H1 (cell line): Measurements from ENCODE around the gene OR10H5. TPM values are rescaled to one million over a fixed set of nuclear protein-coding genes. Genes with fewer than 3 reads are reported as not detected.

Experiments
- CTCF ChIA-PET: fragments of 300-600 bp; sonication (Branson Sonifier 250); formaldehyde crosslinking; loops from one replicate; lab custom pipeline; 2021; ENCODE audit not compliant: partially characterized antibody; lab: Charles Lee
- POLR2A ChIA-PET: fragments of 300-600 bp; sonication (Branson Sonifier 250); formaldehyde crosslinking; loops from one replicate; lab custom pipeline; 2021; ENCODE audit warnings: inconsistent platforms; ENCODE audit not compliant: partially characterized antibody; lab: Charles Lee
- DNase-seq, 2 experiments: peaks; one replicate each; pipeline versions ENCODE4 v3.0.0 to v3.0.0-alpha.2; 2010 to 2022; ENCODE audit warnings: low spot score in 2 of 2, low read depth in 1 of 2, mixed read lengths in 1 of 2
- FAIRE-seq: peaks from 2 replicates; lab custom pipeline; 2011; peaks lifted over from hg19 to GRCh38; lab: Jason Lieb, UNC
- H2AFZ ChIP-seq: 2 replicates; pipeline ENCODE4 v1.8.1; 2012; ENCODE audit warnings: low read length, inconsistent platforms
- H2AK5ac ChIP-seq: 2 replicates; pipeline ENCODE4 v1.6.1; 2013; ENCODE audit warnings: low read depth, low read length
- H2BK120ac ChIP-seq: replicated peaks from 2 replicates; pipeline ENCODE3; 2013; ENCODE audit warnings: low read depth, low read length, inconsistent platforms
- H2BK12ac ChIP-seq: 2 replicates; pipeline ENCODE4 v1.6.1; 2013; ENCODE audit warnings: low read depth, low read length
- H2BK15ac ChIP-seq: 2 replicates; pipeline ENCODE4 v1.6.1; 2013; ENCODE audit warnings: low read length
- H2BK20ac ChIP-seq: 2 replicates; pipeline ENCODE4 v1.6.1; 2013; ENCODE audit warnings: low read length
- H2BK5ac ChIP-seq: 2 replicates; pipeline ENCODE4 v1.6.1; 2013; ENCODE audit warnings: low read depth, low read length
- H3K14ac ChIP-seq: 2 replicates; pipeline ENCODE4 v1.6.1; 2013; ENCODE audit warnings: inconsistent platforms; ENCODE audit not compliant: insufficient read length
- H3K18ac ChIP-seq: 2 replicates; pipeline ENCODE4 v1.6.1; 2013; ENCODE audit warnings: low read length; ENCODE audit errors: extremely low read depth
- H3K23ac ChIP-seq: 2 replicates; pipeline ENCODE4 v1.6.1; 2013; ENCODE audit warnings: inconsistent platforms; ENCODE audit not compliant: insufficient read length
- H3K23me2 ChIP-seq: 2 replicates; pipeline ENCODE4 v1.6.1; 2013; ENCODE audit warnings: low read depth, low read length
- H3K27ac ChIP-seq: 2 replicates; pipeline ENCODE4 v1.6.1; 2011; ENCODE audit warnings: low read depth, low read length, inconsistent platforms
- H3K27me3 ChIP-seq, 4 experiments: replicated peaks in 1 of 4; 1 replicate in 1 of 4; 2 replicates in 3 of 4; pipeline versions ENCODE4 v1.6.1 to v1.8.1; 2011 to 2013; ENCODE audit warnings: low read length in 3 of 4, mild to moderate bottlenecking in 3 of 4, inconsistent platforms in 2 of 4, mixed read lengths in 2 of 4, moderate library complexity in 1 of 4; ENCODE audit not compliant: control insufficient read depth in 3 of 4, insufficient read depth in 3 of 4; ENCODE audit errors: extremely low read depth in 1 of 4
- H3K36me3 ChIP-seq, 4 experiments: 2 replicates each; pipeline versions ENCODE4 v1.6.1 to v1.8.1; 2011 to 2013; ENCODE audit warnings: mild to moderate bottlenecking in 4 of 4, low read length in 3 of 4, moderate library complexity in 2 of 4, control low read depth in 1 of 4, inconsistent platforms in 1 of 4; ENCODE audit not compliant: insufficient read depth in 4 of 4, control insufficient read depth in 2 of 4
- H3K4ac ChIP-seq: replicated peaks from 2 replicates; pipeline ENCODE3; 2013; ENCODE audit warnings: low read length, low read depth, mixed read lengths, inconsistent platforms; ENCODE audit not compliant: insufficient read length
- H3K4me1 ChIP-seq, 4 experiments: replicated peaks in 1 of 4; 1 replicate in 1 of 4; 2 replicates in 3 of 4; pipeline versions ENCODE4 v1.6.1 to v1.8.1; 2011 to 2013; ENCODE audit warnings: low read length in 3 of 4, inconsistent platforms in 2 of 4, mixed read lengths in 1 of 4; ENCODE audit not compliant: insufficient read depth in 4 of 4, control insufficient read depth in 3 of 4
- H3K4me2 ChIP-seq, 2 experiments: 2 replicates each; pipeline versions ENCODE4 v1.6.1 to v1.8.1; 2011 to 2013; ENCODE audit warnings: low read depth in 2 of 2, low read length in 2 of 2, control low read depth in 1 of 2, inconsistent platforms in 1 of 2, mild to moderate bottlenecking in 1 of 2; ENCODE audit not compliant: insufficient read depth in 1 of 2
- H3K4me3 ChIP-seq, 4 experiments: fragments of 200-600, 300-600 bp in 1 of 4; sonication (generic), shearing (Covaris generic), sonication (Bioruptor Twin) in 1 of 4; 2 replicates each; pipeline versions ENCODE4 v1.5.1 to v1.8.1; 2011 to 2016; ENCODE audit warnings: low read length in 4 of 4, low read depth in 3 of 4, control low read depth in 2 of 4, inconsistent platforms in 2 of 4, mild to moderate bottlenecking in 2 of 4, mixed read lengths in 1 of 4, moderate library complexity in 1 of 4; ENCODE audit not compliant: insufficient read depth in 2 of 4; ENCODE audit errors: extremely low read depth in 1 of 4
- H3K56ac ChIP-seq: replicated peaks from 2 replicates; pipeline ENCODE3; 2013; ENCODE audit warnings: low read depth, mild to moderate bottlenecking, mixed read lengths, low read length, inconsistent platforms; ENCODE audit not compliant: insufficient read length
- H3K79me1 ChIP-seq: 2 replicates; pipeline ENCODE4 v1.6.1; 2013; ENCODE audit warnings: low read depth, low read length, control low read depth
- H3K79me2 ChIP-seq, 2 experiments: 2 replicates each; pipeline versions ENCODE4 v1.6.1 to v1.8.1; 2012 to 2013; ENCODE audit warnings: low read length in 2 of 2, mild to moderate bottlenecking in 2 of 2, inconsistent platforms in 1 of 2; ENCODE audit not compliant: insufficient read depth in 2 of 2, control insufficient read depth in 1 of 2
- H3K9ac ChIP-seq, 4 experiments: replicated peaks in 1 of 4; 1 replicate in 1 of 4; 2 replicates in 3 of 4; pipeline versions ENCODE4 v1.6.1 to v1.8.1; 2011 to 2013; ENCODE audit warnings: low read depth in 3 of 4, low read length in 3 of 4, control low read depth in 2 of 4, mild to moderate bottlenecking in 2 of 4, moderate library complexity in 2 of 4, inconsistent platforms in 1 of 4; ENCODE audit errors: extremely low read depth in 1 of 4
- H3K9me3 ChIP-seq, 2 experiments: 2 replicates each; pipeline versions ENCODE4 v1.6.1 to v1.8.1; 2012 to 2013; ENCODE audit warnings: mild to moderate bottlenecking in 2 of 2, moderate library complexity in 2 of 2, control low read depth in 1 of 2, inconsistent platforms in 1 of 2, low read depth in 1 of 2, low read length in 1 of 2, mixed read lengths in 1 of 2; ENCODE audit not compliant: insufficient read depth in 2 of 2
- H4K20me1 ChIP-seq, 2 experiments: replicated peaks in 1 of 2; 2 replicates each; pipeline versions ENCODE3 to v1.8.1; 2011 to 2013; ENCODE audit warnings: inconsistent platforms in 2 of 2, low read length in 2 of 2, mild to moderate bottlenecking in 1 of 2; ENCODE audit not compliant: insufficient read depth in 2 of 2, control insufficient read depth in 1 of 2
- H4K5ac ChIP-seq: 2 replicates; pipeline ENCODE4 v1.6.1; 2013; ENCODE audit warnings: low read length, low read depth, mixed read lengths, inconsistent platforms; ENCODE audit not compliant: insufficient read length
- H4K8ac ChIP-seq: 2 replicates; pipeline ENCODE4 v1.8.0; 2013; ENCODE audit warnings: mild to moderate bottlenecking, moderate library complexity, low read length, inconsistent platforms; ENCODE audit not compliant: insufficient read depth; ENCODE audit errors: extremely low read depth
- H4K91ac ChIP-seq: replicated peaks from 2 replicates; pipeline ENCODE3; 2013; ENCODE audit warnings: low read length, mixed read lengths, inconsistent platforms; ENCODE audit not compliant: insufficient read length
- E2F6 ChIP-seq: IDR thresholded peaks from 2 replicates; pipeline ENCODE4 v1.6.1; 2012; ENCODE audit warnings: inconsistent platforms
- GTF2F1 ChIP-seq: IDR thresholded peaks from 2 replicates; pipeline ENCODE4 v1.6.1; 2012; ENCODE audit warnings: low read depth, low read length, improper control_type of control experiment, borderline replicate concordance
- JUN ChIP-seq: IDR thresholded peaks from 2 replicates; pipeline ENCODE4 v1.6.1; 2011; ENCODE audit warnings: low read depth, mild to moderate bottlenecking, improper control_type of control experiment, low read length
- NANOG ChIP-seq: IDR thresholded peaks from 2 replicates; pipeline ENCODE4 v1.6.1; 2011; ENCODE audit warnings: low read length, low read depth, mild to moderate bottlenecking, inconsistent platforms; ENCODE audit not compliant: insufficient read depth, poor library complexity, severe bottlenecking
- PHF8 ChIP-seq: fragments of 200-600 bp; sonication (generic); conservative IDR thresholded peaks from 2 replicates; pipeline ENCODE4 v1.7.1; 2012; ENCODE audit warnings: low read depth, mild to moderate bottlenecking, inconsistent platforms, low read length, moderate library complexity
- POLR2AphosphoS5 ChIP-seq: IDR thresholded peaks from 2 replicates; pipeline ENCODE4 v1.6.1; 2011; ENCODE audit warnings: low read depth, low read length
- SUZ12 ChIP-seq: fragments of 200-600 bp; sonication (generic); IDR thresholded peaks from 2 replicates; pipeline ENCODE4 v1.6.1; 2012; ENCODE audit warnings: mild to moderate bottlenecking, inconsistent platforms, low read length, moderate library complexity, mixed read lengths
- TEAD4 ChIP-seq: IDR thresholded peaks from 2 replicates; pipeline ENCODE4 v1.6.1; 2012; ENCODE audit warnings: low read depth, low read length, inconsistent platforms, mixed read lengths
- WGBS, 2 experiments: shearing (Covaris generic) in 1 of 2; methylation state at CpG; one replicate each; pipeline versions ENCODE4 v1.1.6 to v1.1.7; 2013 to 2015; ENCODE audit warnings: low lambda C conversion rate in 2 of 2, mixed read lengths in 2 of 2, inconsistent platforms in 1 of 2, low coverage in 1 of 2, missing lambda C conversion rate in 1 of 2; ENCODE audit not compliant: insufficient replicate concordance in 2 of 2, insufficient coverage in 1 of 2, insufficient read length in 1 of 2; ENCODE audit errors: extremely low coverage in 1 of 2, missing lambda C conversion rate in 1 of 2; 5-methylcytosine and 5-hydroxymethylcytosine counted together
- polyA plus RNA-seq, 7 experiments: library from polyadenylated mRNA; depleted of rRNA in 3 of 7; stranded (reverse) in 5 of 7; unstranded in 2 of 7; fragments of >200 nt in 5 of 7; fragments of 200-250 nt in 2 of 7; gene quantifications; 1 replicate in 5 of 7; 2 replicates in 1 of 7; 4 replicates in 1 of 7; pipeline versions ENCODE4 v1.2.1 to v1.2.3, GENCODE V29; 2011 to 2013; ENCODE audit warnings: missing spikeins in 2 of 7, mixed read lengths in 2 of 7
- total RNA-seq: library from RNA; stranded (reverse); fragmentation: NEBNext Ultra II Directional; extraction: Animal tissue kit (Norgen Biotek cat#: 25700); gene quantifications from 2 replicates; pipeline ENCODE4 v1.2.1, GENCODE V29; 2021
- TF ChIP-seq, protein P1 (sequence below): IDR thresholded peaks from 2 replicates; pipeline ENCODE4 v1.6.1; 2011; ENCODE audit warnings: low read depth, mild to moderate bottlenecking, low read length; ENCODE audit not compliant: insufficient read depth

The OR10H5 gene
- total and polyA plus RNA-seq, 2 of the 8 experiments (the other 6 are each of a cell fraction or from before 2014, with no cell fraction given) = not detected

- peaks cover 63 to 83% of the 10 kb centered on the region in 2 experiments for H3K9me3 ChIP-seq
- WGBS, 2 experiments = 93% methylated on average over 6 of the region's 6 CpGs; no CpG with 5 or more reads in 1 of the 2 experiments
- TF ChIP-seq TEAD4 (no peak), PHF8 (no peak), GTF2F1 (no peak), E2F6 (no peak), SUZ12 (no peak), POLR2AphosphoS5 (no peak), NANOG (no peak), JUN (no peak)
- TF ChIP-seq, protein P1, sequence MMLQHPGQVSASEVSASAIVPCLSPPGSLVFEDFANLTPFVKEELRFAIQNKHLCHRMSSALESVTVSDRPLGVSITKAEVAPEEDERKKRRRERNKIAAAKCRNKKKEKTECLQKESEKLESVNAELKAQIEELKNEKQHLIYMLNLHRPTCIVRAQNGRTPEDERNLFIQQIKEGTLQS = no peak
These were observed 17.9 kb upstream of the OR10H5 start for GRCh38 chr19:15769586-15769985.

More at GRCh38 chr19:15769586-15769985, 17.9 kb upstream of the OR10H5 start:
- no peak overlapping the region for H2BK5ac ChIP-seq
- no peak overlapping the region for H2AK5ac ChIP-seq
- no peak overlapping the region for H2BK12ac ChIP-seq
- H3K18ac ChIP-seq = no peak overlapping the region
- H3K79me1 ChIP-seq = no peaks in the 10 kb centered on the region
- DNase-seq = no peak
- H3K4me1 ChIP-seq = no peaks in the 10 kb centered on the region
- ChIA-PET CTCF (no interaction called here), POLR2A (no interaction called here)
- H3K79me2 ChIP-seq = no peaks in the 10 kb centered on the region
- H3K23me2 ChIP-seq = no peaks in the 10 kb centered on the region
- H3K4me3 ChIP-seq = no peak overlapping the region
- no peaks in the 10 kb centered on the region for H4K20me1 ChIP-seq
- H3K27ac ChIP-seq = no peak overlapping the region
- no peaks in the 10 kb centered on the region; a peak in 1 of 8 replicates for H3K36me3 ChIP-seq
- no peak overlapping the region for H4K5ac ChIP-seq
- no peak overlapping the region for H3K23ac ChIP-seq
- H2BK20ac ChIP-seq = no peak overlapping the region
- no peak overlapping the region for H2BK15ac ChIP-seq
- no peak overlapping the region for H3K9ac ChIP-seq
- H2BK120ac ChIP-seq = no peak overlapping the region
- H3K4ac ChIP-seq = no peak overlapping the region
- H3K27me3 ChIP-seq = no peaks in the 10 kb centered on the region
- no peak overlapping the region for H3K14ac ChIP-seq
- no peak overlapping the region for H2AFZ ChIP-seq
- no peak overlapping the region for H3K4me2 ChIP-seq
- FAIRE-seq = no peak
- H4K8ac ChIP-seq = no peak overlapping the region
- H3K56ac ChIP-seq = no peak overlapping the region
- no peak overlapping the region for H4K91ac ChIP-seq
